Activated CD8-positive, alpha-beta memory T cell treated with anti-CD3 and anti-CD28 coated beads for 48 hours (primary cell): ENCODE data around the gene ARMC6.
"Not testable (repeated sequence)": the region's sequence is repeated elsewhere in the genome, so short reads cannot be mapped to it uniquely, and the experiment has no call there.

Source experiments
- DNase-seq, 3 experiments: peaks; one replicate each; pipeline ENCODE4 v3.0.0-alpha.2; 2020; ENCODE audit warnings: low read depth in 2 of 3, low spot score in 2 of 3

ARMC6 gene

DNA sequence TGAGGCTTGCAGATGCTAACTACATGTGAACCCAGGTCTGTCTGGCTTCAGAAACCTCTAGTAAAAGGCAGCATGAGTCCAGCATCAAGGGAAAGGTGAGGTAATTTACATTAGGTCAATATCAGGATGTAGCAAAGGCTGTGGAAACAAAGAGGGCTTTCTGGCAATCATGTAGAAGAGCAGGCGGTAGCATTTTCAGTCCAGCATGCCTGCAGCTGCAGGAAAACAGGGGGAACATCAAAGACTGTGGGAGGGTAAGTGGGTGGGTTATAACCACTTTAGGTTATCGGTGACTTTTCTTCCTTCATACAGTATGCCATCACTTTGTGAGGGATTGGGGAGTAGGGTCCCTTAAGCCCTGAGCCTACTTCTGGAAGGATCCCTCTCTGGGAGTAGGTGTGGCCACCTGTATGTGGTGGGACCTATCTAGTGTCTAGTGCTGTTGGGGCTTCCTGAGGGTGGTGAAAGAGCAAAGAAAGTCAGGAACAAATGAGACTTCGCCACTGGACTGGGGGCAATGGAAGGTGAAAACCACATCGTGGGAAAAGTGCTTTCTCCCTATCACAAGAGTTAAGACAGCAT lies 10.9 kb upstream of the ARMC6 start:
- no peak for DNase-seq

DNA sequence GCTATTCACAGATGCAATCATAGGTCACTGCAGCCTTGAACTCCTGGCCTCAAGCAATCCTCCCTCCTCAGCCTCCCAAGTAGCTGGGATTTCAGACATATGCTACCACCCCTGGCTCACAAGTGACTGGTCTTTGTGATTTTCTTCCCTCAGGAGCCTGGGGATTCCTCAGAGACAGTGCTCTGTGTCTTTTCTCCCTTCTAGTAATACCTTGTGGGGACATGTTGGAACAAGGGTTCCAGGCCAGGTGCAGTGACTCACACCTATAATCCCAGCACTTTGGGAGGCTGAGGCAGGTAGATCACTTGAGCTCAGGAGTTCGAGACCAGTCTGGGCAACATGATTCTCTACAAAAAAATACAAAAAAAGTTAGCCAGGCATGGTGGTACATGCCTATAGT lies 10.0 kb upstream of the ARMC6 start:
- DNase-seq: not testable (repeated sequence)

DNA sequence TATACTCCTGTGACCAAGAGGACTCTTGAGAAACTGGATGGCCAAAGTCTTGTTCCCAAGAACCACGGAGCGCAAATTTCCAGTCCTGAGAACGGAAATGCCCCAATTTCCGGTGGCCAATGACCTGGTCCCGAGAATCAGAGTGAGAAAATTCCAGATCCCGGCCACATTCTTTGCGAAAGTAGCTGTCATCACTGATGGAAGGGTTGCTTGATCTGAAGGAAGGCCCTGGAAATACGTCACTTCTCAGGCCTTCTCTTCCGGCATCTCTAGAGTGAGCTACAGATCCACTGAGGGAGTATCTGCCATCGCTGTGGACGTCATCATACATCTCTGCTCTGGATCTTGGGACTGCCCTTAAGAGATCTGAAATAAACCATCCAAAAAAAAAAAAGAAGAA lies 7.5 kb upstream of the ARMC6 start:
- no peak for DNase-seq

DNA sequence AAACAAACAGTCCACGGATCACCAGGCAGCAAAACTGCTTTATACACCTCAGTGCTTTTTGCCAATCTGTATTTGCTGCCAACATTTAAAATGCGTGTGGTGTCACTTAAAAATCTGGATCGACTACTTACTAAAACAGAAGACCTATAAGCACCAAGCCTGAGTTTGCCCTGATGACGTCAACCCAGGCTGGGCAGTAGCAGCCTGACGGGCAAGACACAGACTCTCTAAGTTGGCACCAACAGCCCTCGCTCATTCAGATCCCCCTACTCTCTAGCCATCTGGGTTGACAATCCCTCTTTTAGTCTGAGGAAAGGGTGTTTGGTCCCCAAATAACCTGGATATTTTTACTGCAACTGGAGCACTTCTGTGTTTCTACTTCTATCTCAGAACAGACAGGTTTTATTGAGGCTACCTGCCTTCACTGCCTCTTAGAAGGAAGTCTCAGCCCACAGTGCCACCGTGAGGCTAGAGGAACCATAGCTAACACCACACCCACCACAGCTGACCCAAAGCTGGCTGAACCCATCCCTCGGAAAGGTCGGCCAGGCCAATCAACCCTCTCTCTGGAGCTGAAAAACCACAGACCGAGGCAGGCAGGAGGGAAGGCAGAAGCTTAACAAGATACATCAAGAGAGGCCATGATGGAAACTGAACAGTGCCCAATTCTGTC lies 7.0 kb upstream of the ARMC6 start:
- DNase-seq: no peak

DNA sequence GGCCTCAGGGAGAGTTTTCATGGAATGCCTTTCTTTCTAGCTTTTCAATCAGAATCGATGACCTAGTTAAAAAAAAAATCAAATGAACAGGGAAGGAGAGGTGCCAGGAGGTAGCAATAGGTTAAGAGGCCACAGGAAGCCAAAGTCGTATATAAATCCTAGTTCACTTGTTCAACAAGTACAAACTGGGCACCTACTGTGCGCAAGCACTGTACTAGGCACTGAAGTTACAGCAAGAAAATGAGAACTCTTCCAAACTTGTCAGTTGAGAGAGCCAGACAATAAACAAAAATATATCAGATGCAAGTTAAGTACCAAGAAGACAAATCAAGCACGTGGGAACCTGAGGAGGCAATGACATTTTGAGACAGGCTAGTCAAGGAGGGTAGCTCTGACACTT lies 6.2 kb upstream of the ARMC6 start:
- DNase-seq: no peak

DNA sequence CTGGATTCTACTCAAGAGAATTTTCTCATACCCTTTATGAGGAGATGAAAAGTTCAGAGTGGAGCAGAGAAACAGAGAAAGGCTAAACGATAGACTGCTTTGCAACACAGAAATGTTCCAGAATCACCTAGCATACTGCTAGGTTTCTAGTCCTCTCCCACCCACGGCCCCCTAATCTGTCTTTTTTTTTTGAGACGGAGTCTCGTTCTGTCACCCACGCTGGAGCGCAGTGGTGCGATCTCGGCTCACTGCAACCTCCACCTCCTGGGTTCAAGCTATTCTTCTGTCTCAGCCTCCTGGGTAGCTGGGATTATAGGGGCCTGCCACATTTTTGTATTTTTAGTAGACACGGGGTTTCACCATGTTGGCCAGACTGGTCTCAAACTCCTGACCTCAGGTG lies 4.9 kb upstream of the ARMC6 start:
- no peak for DNase-seq

DNA sequence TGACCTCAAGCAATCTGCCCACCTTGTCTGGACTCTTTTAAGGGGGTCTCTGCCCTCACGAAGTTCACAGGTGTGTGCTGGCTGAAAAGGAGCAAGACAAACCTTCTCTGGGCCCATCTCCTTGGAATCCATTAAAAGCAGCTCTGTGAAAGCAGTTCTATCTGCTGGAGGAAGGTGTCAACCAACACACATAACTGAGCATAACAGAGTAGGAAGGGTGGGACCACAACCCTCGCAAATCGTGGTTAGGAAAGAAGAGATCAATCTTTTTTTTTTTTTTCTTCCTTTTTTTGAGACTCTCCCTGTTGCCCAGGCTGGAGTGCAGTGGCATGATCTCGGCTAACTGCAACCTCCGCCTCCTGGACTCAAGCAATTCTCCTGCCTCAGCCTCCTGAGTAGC lies 1.5 kb upstream of the ARMC6 start:
- DNase-seq: no peak

DNA sequence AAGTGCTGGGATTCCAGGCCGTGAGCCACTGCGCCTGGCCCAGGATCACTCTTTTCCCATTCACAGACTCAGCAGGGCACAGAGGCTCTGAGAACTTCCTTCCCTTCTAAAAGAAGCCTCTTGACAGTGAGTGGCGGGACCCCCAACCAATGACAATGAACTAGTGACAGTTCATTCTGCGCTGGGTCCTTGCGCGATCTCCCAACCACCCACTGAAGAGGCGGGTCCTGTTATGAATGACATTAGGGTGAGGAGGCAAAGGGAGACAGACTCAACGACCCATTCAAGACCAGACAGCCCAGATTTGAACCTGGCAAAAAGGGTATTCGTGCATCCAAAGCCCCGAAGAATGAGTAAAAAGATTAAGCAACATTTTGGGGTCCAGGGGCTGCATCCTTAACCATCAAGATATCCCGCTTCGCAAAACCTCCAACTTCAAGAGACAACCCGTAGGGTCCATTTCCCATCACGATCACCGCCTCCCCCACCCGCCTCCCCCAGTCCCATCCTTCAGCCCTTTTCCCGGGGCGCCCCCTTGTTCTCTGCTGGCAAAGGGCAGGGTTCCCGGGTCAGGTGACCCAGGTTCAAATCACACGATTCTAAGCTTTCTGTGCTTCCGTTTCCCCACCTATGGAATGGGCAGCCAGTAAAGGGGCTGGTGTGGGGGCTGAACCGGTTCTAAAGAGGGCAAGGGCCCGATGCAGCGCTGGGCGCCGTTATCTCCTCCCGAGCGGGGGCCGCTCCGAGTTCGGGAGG lies 805 bp upstream of the ARMC6 start:
- DNase-seq: peak; percentile 47 to 62 (median 61)

DNA sequence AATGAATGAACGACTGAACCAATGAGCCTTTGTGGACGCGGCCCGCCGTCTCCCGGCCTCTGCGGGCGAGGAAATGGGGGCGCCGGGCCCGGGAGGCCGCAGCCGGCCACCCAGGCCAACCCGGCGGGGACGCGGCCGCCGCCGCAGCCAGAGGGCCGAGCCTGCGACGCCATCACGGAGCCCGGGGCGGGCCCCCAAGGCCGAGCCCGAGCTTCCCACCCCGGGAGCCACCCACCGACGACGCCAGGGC lies 302 bp upstream of the ARMC6 start:
- DNase-seq: no peak

DNA sequence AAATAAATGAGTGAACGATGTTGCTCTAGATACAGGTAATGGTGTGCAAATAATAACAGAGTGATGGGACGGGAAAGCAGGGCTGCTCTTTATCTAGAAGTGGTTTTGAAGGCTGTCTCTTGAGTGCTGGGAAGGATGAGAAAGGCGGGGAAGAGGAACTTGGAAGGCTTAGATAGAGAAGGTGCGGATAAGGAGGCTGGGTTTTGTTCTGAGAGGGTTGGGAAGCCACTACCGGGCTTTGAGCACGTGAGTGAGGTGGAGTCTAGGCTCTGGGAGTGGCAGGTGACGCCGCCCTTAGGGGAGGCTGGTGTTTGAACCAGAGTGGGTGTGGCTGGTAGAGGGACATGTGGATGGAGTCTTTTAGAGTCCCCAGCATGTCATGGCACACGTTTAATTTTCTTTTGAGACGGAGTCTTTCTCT lies 811 bp downstream of the ARMC6 start:
- peak; percentile 12 to 42 (median 38) for DNase-seq

DNA sequence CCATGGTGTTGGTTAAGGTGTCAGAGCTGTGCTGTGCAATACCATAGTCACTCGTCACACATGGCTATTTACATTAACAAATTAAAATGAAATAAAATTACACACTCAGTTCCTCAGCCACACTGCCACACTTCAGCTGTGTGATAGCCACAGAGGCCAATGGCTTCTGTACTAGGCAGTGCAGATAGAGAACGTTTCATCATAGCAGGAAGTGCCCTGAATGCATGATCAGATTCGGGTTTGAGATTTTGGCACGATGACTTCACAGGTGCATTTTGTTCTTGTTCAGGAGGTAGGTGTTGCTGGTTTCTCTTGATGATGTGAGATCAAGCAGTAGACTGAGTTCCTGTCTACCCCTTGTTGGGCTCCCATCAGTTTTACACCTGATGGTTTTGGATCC lies 6.5 kb downstream of the ARMC6 start:
- no peak for DNase-seq

DNA sequence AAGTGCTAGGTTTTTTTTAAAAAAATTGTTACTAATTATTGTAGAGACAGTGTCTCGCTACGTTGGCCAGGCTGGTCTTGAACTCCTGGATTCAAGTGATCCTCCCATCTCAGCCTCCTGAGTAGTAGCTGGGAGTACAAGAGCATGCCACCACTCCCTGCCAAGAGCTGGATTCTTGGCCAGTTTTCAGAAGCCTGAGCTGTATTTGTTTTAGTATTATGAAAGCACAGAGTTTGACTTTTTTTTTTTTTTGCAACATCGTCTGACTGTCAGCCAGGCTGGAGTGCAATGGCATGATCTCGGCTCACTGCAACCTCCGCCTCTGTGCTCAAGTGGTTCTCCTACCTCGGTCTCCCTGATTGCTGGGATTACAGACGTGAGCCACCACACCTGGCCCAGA lies 7.0 kb downstream of the ARMC6 start:
- no peak for DNase-seq

DNA sequence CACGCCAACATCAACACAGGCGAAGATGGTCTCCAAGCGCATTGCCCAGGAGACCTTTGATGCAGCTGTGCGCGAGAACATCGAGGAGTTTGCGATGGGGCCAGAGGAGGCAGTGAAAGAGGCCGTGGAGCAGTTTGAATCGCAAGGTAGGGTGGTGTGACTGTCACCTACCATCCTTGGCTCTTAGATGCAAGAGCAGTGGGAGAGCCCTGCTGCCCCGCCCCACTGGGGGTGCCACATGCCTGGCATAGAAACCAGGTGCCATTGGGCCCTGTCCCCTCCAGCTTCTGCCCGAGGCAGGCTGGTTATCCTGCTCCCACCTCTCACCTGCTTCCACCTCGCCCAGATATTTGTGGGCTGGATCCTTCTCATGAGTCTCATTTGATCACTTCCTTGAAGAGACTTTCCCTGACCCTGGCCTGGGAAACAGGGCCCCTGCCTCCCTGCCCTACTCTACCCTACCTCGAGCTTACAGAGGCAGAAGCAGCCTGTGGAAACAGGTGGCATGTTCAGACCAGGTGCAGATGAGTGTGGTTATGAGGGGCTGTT lies 9.4 kb downstream of the ARMC6 start:
- no peak for DNase-seq

DNA sequence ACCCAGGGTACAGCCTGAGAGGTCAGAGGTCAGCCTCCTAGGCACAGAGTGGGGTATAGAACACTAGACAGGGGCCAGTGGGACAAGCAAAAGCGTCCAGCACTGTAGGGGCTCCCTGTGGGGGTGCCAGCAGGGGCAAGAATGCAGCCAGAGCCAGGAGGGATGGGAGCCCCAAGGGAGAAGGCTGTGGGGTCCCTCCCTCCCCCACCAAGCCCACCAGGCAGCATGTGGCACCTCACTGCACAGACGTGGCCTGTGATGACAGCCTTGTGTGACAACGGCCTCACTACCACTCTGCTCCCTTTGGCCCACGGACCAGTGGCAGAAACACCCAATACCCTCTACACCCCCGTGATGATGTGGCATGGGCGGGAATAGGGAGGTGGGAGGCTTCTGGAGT lies 10.1 kb downstream of the ARMC6 start:
- no peak for DNase-seq

DNA sequence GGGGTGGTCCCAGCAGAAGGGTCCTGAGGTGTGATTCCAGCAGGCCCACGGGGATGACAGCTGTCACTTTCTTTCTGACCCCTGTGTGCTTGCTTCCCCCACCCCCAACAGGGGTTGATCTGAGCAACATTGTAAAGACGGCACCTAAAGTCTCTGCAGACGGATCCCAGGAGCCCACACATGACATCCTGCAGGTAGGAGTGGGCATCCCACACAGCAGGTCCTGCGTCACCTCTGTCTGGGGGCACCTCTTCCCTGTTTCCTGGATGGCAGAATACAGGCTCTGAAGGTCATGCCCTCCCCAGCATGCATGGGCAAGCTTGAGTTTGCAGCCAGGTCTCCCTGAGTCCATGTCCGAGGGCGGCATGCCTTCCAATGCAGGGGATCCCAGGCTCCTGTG lies 10.5 kb downstream of the ARMC6 start:
- DNase-seq: no peak

DNA sequence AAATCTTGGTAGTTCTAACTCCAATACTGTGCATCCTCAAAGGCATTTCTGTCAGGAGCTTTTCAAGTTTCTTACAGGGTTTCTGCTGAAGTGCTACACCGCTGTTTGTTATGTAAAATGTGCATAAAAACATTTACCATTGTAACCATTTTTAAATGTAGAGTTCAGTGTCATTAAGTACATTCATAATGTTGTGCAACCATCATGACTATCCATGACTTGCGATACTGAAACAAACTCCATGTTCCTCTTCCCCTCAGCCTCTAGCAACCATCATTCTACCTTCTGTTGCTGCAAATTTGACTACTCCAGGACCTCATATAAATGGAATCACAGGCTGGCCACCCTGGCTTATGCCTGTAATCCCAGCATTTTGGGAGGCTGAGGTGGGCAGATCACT lies 16.0 kb downstream of the ARMC6 start:
- no peak for DNase-seq

DNA sequence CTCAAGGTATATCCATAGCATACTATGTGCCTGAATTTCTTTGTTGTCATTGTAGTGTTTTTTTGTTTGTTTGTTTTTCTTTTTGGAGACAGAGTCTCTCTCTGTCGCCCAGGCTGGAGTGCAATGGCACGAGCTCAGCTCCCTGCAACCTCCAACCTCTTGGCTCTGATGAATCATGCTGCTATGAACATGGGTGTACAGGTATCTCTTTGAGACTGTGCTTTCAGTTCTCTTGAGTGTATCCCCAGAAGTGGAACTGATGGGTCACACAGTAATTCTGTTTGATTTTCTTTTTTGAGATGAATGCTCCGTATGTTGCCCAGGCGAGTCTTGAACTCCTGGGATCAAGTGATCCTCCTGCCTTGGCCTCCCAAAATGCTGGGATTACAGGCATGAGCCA lies 16.7 kb downstream of the ARMC6 start:
- no peak for DNase-seq

DNA sequence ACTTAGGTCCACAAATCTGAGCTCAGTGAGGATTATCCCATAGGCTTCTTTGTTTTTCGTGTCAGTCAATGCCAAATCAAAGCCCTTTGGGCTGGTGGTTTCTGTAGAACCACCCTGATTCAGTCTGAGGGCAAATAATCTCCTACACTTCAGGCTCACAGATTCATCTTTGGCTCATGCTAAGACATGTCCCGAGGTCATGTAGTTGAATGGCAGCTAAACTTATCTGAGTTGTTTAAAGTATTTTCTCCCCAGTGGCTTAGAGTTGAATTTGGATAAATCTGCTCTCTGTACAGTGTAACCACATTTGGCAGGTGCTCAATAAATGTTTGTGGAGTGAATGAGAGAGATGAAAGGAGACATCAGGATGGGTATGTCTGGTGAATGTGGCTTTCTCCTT lies 17.3 kb downstream of the ARMC6 start:
- DNase-seq: no peak

DNA sequence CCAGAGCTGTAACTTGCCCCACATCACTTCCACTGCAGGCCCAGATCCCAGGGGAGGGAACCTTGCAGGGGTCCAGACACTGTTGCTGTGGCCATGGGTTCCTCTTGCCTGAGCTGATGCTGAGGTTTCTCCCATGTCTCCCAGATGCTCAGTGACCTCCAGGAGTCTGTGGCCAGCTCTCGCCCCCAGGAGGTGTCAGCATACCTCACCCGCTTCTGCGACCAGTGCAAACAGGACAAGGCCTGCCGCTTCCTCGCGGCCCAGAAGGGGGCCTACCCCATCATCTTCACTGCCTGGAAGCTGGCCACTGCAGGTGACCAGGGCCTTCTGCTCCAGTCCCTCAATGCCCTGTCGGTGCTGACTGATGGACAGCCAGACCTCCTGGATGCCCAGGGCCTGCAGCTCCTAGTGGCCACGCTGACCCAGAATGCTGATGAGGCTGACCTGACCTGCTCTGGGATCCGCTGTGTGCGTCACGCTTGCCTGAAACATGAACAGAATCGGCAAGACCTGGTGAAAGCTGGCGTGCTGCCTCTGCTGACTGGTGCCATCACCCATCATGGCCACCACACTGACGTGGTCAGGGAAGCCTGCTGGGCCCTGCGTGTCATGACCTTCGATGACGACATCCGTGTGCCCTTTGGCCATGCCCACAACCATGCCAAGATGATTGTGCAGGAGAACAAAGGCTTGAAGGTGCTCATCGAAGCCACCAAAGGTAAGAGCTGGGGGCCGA lies 18.2 kb downstream of the ARMC6 start:
- no peak for DNase-seq

DNA sequence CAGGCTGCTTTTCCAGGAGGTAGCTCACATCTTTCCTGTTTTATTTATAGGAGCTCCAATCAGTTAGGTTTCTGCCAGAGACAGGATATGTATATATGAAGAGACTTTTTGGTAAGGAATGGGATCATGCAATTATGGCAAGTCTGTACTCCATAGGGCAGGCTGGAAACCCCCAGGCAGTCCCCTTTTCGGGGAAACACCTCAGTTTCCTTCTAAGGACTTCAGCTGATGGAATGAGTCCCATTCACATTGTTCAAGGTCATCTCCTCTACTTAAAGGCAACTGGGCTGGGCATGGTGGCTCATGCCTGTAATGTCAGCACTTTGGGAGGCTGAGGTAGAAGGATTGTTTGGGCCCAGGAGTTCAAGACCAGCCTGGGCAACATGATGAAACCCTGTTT lies 19.5 kb downstream of the ARMC6 start:
- no peak for DNase-seq

DNA sequence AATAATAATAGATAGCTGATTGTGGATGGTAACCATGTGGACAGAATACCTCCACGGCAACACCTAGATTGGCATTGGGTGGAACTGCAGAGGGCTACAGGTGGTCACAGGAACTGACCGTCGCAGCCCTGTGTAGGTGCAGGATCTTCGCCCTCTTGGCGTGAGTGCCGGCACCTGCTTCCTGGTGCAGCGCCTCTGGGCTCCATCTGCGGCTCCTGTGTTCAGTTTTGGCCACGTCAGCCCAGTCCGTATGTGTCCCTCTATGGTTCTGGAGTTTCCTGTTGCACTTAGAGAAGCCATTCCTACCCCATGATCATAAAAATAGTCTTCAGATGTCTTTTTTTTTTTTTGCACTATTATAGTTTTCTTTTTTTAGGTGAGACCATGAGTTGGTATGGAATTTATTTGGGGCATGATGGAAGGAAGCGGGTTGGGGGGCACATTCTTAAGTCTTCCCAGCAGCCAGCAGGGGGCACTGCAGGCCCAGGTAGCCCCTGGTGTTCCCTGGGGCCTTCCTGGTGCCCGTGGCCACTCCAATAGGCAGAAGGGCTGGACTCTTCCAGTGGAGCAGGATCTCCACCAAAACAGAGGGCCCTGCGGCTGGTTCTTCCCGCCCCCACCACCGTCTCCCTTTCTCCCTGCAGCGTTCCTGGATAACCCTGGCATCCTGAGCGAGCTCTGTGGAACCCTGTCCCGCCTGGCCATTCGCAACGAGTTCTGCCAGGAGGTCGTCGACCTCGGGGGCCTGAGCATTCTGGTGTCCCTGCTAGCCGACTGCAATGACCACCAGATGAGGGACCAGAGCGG lies 20.3 kb downstream of the ARMC6 start:
- DNase-seq: peak in 1 of 3 experiments; percentile 19
